WERI-Rb-1 (cell line): ENCODE results near the gene SPECC1L.

ENCODE experiments used
- DNase-seq: peaks from one replicate; pipeline ENCODE4 v3.0.0-alpha.2; 2020
- H3K27ac ChIP-seq: fragments of 250-450 bp; sonication (Bioruptor Pico); 2 replicates; pipeline ENCODE4 v1.5.1; 2020; ENCODE audit warnings: mild to moderate bottlenecking, moderate library complexity
- H3K27me3 ChIP-seq: fragments of 250-450 bp; sonication (Bioruptor Pico); 2 replicates; pipeline ENCODE4 v1.5.1; 2021; ENCODE audit warnings: mild to moderate bottlenecking, low read depth, moderate library complexity; ENCODE audit not compliant: insufficient read depth, severe bottlenecking
- H3K36me3 ChIP-seq: fragments of 250-450 bp; sonication (Bioruptor Pico); 2 replicates; pipeline ENCODE4 v1.5.1; 2020; ENCODE audit warnings: mild to moderate bottlenecking, moderate library complexity
- H3K4me3 ChIP-seq: 2 replicates; pipeline ENCODE4 v1.5.1; 2011; ENCODE audit warnings: low read depth, mild to moderate bottlenecking, control low read depth, low read length
- H3K9me3 ChIP-seq: fragments of 250-450 bp; sonication (Bioruptor Pico); 2 replicates; pipeline ENCODE4 v1.5.1; 2021; ENCODE audit warnings: mild to moderate bottlenecking, moderate library complexity; ENCODE audit not compliant: severe bottlenecking
- CTCF ChIP-seq: IDR thresholded peaks from 2 replicates; pipeline ENCODE4 v1.5.1; 2011; ENCODE audit warnings: low read depth, mild to moderate bottlenecking, control low read depth, inconsistent platforms, low read length

The SPECC1L gene

GRCh38 chr22:24432059-24432853, 161.6 kb downstream of the SPECC1L start:
- no peak for TF ChIP-seq CTCF
- H3K27me3 ChIP-seq, result no peaks in the 10 kb centered on the region
- no peaks in the 10 kb centered on the region for H3K36me3 ChIP-seq
- H3K9me3 ChIP-seq, result no peaks in the 10 kb centered on the region
- no peak overlapping the region for H3K4me3 ChIP-seq
- DNase-seq, result no peak
- no peak overlapping the region for H3K27ac ChIP-seq

- H3K27me3 ChIP-seq, result no peaks in the 10 kb centered on the region
- no peak overlapping the region for H3K27ac ChIP-seq
- no peaks in the 10 kb centered on the region for H3K9me3 ChIP-seq
- no peak for DNase-seq
- no peak for TF ChIP-seq CTCF
- no peaks in the 10 kb centered on the region for H3K36me3 ChIP-seq
- no peak overlapping the region for H3K4me3 ChIP-seq
Observed at GRCh38 chr22:24433001-24433827, 162.6 kb downstream of the SPECC1L start.

GRCh38 chr22:24433828-24434470, 163.3 kb downstream of the SPECC1L start:
- Histone ChIP-seq H3K9me3 (no peaks in the 10 kb centered on the region), H3K4me3 (no peak overlapping the region), H3K27me3 (no peaks in the 10 kb centered on the region), H3K36me3 (no peaks in the 10 kb centered on the region), H3K27ac (no peak overlapping the region)
- no peak for TF ChIP-seq CTCF
- no peak for DNase-seq

- no peak for TF ChIP-seq CTCF
- no peak for DNase-seq
- H3K4me3 ChIP-seq, result no peak overlapping the region
- H3K27ac ChIP-seq, result no peak overlapping the region
- H3K9me3 ChIP-seq, result no peaks in the 10 kb centered on the region
- no peaks in the 10 kb centered on the region for H3K36me3 ChIP-seq
- H3K27me3 ChIP-seq, result no peaks in the 10 kb centered on the region
Observed at GRCh38 chr22:24434471-24435322, 164.1 kb downstream of the SPECC1L start.

- Histone ChIP-seq H3K27ac (no peak overlapping the region), H3K36me3 (no peaks in the 10 kb centered on the region), H3K27me3 (no peaks in the 10 kb centered on the region), H3K9me3 (no peaks in the 10 kb centered on the region), H3K4me3 (no peak overlapping the region)
- no peak for TF ChIP-seq CTCF
- DNase-seq, result no peak
Observed at GRCh38 chr22:24435323-24435645, 164.7 kb downstream of the SPECC1L start.
